HG03103 (cell line): ENCODE results near the gene PSMB5.

Experiments
- ATAC-seq: cut with Tn5 transposase; IDR thresholded peaks from one replicate; pipeline ENCODE4 v1.9.1; 2021; ENCODE audit warnings: low read depth; ENCODE audit not compliant: unreplicated experiment

The PSMB5 gene

DNA sequence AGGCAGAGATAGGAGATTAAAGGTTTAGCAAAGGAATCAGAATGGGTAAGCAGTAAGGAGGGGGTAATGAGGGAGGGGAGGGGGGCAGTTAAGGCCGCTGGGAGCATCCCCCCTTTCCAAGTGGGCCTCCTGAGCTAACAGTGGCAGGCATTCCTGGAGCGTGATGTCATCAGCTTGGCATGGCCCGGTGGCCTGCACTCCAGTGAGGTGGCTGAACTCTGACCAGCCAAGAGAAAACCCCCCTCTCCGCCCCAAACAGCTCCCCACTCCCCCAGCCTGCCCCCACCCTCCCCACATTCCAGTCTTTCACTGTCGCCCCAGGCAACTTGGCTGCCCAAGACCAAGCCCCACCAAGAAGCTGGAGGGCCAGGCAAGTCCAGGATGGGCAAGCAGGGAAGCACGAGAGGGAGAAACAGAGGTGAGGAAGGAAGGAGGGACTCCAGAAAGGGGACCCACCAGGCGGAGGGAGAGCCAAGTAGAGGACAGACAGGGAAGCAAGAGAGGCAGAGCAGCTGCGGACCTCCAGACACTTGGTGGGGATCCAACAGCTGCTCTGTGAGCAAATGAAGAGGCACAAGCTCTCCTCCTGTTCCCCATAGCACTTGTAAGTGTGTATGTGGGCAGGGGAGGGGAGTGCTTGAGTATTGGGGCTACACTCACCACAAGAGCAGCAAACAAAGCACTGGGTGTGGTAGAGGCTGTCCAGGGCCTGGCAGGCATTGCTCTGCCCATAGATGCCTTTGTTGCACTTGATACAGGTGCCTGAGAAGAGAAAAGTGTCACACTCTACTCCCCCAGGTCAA is 56.8 kb downstream of the PSMB5 start:
- no peak for ATAC-seq

DNA sequence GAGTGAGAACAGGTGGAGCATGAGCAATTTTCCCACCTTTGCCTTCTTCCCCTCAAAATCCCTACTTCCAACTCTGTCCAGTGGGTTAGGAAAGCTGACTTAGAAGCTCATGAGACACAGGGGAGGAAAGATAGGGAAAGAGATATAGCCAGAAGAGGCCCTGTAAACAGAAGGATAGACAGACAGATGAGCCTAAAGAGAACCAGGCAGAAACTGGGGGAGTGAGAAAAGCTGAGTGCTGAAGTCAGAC is 57.3 kb downstream of the PSMB5 start:
- ATAC-seq = no peak

DNA sequence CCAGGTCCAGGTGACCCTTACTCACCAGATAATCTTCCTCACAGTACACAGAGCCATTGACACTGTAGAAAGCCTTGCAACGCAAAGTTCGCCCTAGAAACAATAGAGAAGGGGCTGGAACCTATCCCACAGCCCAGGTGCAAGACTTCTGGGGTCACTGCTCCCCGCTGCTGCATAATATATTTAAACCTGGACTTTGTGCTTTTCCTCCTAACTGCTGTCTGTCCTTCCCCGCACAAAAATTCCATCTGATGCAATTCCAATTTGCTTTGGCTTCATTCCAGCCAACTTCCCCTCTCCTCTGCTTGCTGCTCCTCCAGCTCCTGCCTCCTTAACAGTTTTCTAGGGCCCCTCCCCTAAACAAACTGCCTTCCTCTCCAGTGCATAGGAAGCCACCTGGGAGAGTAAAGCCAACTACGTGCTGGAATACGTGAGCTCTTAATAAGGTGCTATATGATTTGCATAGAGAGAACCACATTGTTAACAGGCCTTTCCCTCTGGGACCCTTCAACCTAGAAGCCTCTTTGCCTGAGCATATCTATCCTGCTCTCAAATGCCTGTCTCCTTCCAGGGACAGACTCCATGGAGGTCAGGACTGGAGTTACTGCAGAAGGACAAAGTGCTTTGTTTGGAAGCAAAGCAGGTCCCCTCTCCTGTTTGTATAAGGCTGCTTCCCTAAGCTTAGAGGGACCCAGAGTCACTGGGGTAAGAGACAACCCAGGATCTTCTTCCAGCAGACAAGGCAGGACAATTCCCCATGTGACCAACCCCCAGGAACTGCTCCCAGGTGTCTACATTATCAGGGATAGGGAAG is 57.9 kb downstream of the PSMB5 start:
- ATAC-seq = no peak
